ENCODE results near the gene FAXC. TPM values are rescaled to one million over a fixed set of nuclear protein-coding genes. Genes with fewer than 3 reads are reported as not detected.
"Not testable (repeated sequence)": the region's sequence is repeated elsewhere in the genome, so short reads cannot be mapped to it uniquely, and the experiment has no call there.

The FAXC gene
- total RNA-seq, 4 donors from 2014 or later, result 0.20 to 1.5 (median 0.80) TPM; not detected in 1

GRCh38 chr6:99346595-99346994, 2.9 kb downstream of the FAXC start:
- TF ChIP-seq, protein P1, sequence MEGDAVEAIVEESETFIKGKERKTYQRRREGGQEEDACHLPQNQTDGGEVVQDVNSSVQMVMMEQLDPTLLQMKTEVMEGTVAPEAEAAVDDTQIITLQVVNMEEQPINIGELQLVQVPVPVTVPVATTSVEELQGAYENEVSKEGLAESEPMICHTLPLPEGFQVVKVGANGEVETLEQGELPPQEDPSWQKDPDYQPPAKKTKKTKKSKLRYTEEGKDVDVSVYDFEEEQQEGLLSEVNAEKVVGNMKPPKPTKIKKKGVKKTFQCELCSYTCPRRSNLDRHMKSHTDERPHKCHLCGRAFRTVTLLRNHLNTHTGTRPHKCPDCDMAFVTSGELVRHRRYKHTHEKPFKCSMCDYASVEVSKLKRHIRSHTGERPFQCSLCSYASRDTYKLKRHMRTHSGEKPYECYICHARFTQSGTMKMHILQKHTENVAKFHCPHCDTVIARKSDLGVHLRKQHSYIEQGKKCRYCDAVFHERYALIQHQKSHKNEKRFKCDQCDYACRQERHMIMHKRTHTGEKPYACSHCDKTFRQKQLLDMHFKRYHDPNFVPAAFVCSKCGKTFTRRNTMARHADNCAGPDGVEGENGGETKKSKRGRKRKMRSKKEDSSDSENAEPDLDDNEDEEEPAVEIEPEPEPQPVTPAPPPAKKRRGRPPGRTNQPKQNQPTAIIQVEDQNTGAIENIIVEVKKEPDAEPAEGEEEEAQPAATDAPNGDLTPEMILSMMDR (IDR thresholded peaks at IDR 0.05 in 4 of 5, conservative IDR thresholded peaks at IDR 0.05 in 1 of 5), result no peak
- TF ChIP-seq POLR2A (IDR thresholded peaks at IDR 0.05), result no peak
- in situ Hi-C loops (cut with MboI; ENCODE audit: low sequenced_read_pairs in 4 of 4) (no loop called here), intact Hi-C loops (cut with DNase I; ENCODE audit: low total_unique reads) (no loop called here)
- no peaks in the 10 kb centered on the region for H3K9me3 ChIP-seq
- peaks cover 0 to 5% of the 10 kb centered on the region in 2 donors for H3K4me1 ChIP-seq
- no peak overlapping the region for H3K4me3 ChIP-seq
- no peak for ATAC-seq
- peaks cover 10 to 30% (median 27%) of the 10 kb centered on the region in 3 donors for H3K27me3 ChIP-seq
- H3K36me3 ChIP-seq, result no peaks in the 10 kb centered on the region
- H3K27ac ChIP-seq, result no peak overlapping the region
- no peak for DNase-seq

DNA sequence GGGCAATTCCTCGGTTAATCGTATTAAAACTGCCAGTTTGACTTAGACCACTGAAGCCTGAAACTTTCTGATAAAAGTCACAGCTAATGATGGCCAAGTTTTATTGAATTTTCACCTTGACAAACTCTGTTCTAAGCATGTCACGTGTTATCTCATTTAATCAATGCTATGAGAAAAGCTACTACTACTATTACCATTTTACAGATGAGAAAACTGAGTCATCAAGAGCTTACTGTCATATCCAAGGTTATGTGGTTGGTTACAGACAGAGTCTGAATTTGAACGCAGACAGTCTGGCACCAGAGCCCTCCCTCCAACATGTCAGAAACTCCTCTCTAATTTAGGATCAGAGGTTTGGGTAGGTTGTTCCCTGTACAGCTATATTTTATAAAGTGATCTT, 4.3 kb downstream of the FAXC start:
- intact Hi-C loops (cut with DNase I; ENCODE audit: low total_unique reads) (no loop called here), in situ Hi-C loops (cut with MboI; ENCODE audit: low sequenced_read_pairs in 4 of 4) (no loop called here)
- no peak for DNase-seq
- H3K4me3 ChIP-seq, result no peak overlapping the region
- H3K9me3 ChIP-seq, result no peaks in the 10 kb centered on the region
- TF ChIP-seq POLR2A (IDR thresholded peaks at IDR 0.05), result no peak
- TF ChIP-seq, protein P1 (IDR thresholded peaks at IDR 0.05 in 4 of 5, conservative IDR thresholded peaks at IDR 0.05 in 1 of 5), result no peak
- peaks cover 3 to 16% (median 15%) of the 10 kb centered on the region in 3 donors for H3K27me3 ChIP-seq
- no peak for ATAC-seq
- H3K4me1 ChIP-seq, result peaks cover 0 to 5% of the 10 kb centered on the region in 2 donors
- no peaks in the 10 kb centered on the region for H3K36me3 ChIP-seq
- H3K27ac ChIP-seq, result no peak overlapping the region

DNA sequence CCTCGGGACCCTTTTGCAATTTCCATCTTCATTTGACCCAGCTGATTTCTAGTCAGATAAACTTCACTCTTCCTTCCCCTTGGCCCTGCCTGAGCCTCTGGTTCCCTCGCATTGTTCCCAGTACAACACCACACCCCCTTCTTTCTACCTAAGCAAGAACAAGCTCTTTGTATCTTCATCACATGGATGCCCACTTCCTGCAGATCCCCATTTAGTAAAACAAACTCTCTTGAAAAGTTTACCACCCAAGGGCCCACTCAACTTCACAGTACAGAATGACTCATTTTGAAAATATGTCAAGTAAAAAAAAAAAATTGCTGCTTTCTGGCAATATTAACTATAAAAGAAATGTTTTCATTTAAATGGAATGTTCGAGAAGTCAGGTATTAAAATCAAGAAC, 5.2 kb downstream of the FAXC start:
- H3K4me3 ChIP-seq, result no peak overlapping the region
- H3K9me3 ChIP-seq, result no peaks in the 10 kb centered on the region
- DNase-seq (no peak), ATAC-seq (no peak)
- no peaks in the 10 kb centered on the region for H3K36me3 ChIP-seq
- intact Hi-C loops (cut with DNase I; ENCODE audit: low total_unique reads), result no loop called here
- in situ Hi-C loops (cut with MboI; ENCODE audit: low sequenced_read_pairs in 4 of 4), result no loop called here
- peaks cover 0 to 5% of the 10 kb centered on the region in 2 donors for H3K4me1 ChIP-seq
- no peak for TF ChIP-seq POLR2A (IDR thresholded peaks at IDR 0.05)
- TF ChIP-seq, protein P1 (IDR thresholded peaks at IDR 0.05 in 4 of 5, conservative IDR thresholded peaks at IDR 0.05 in 1 of 5), result no peak
- peaks cover 3 to 11% (median 10%) of the 10 kb centered on the region in 3 donors for H3K27me3 ChIP-seq
- no peak overlapping the region for H3K27ac ChIP-seq

DNA sequence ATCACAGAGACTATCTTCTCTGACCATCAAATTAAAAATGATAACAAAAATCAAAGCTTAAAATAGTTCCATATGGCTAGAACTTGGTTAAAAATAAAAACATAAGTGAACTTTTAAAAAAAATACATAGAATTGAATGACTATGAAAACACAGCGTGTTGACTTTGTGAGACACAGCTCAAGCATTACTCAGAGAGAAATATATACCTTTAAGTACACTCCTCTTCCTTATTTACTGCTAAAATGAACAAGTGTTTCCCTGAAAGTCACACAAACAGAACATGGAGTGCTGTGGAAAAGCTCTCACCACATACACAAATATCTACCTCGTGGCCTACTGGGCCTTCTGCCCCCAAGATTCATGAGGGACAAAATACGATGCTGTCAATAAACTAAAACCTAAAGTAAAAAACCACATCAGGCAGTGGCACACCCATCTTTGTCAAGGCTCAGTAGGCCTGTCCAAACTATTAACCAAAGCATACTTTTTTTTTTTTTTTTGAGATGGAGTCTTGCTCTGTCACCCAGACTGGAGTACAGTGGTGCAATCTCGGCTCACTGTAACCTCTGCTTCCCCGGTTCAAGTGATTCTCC, 7.5 kb downstream of the FAXC start:
- no peaks in the 10 kb centered on the region for H3K36me3 ChIP-seq
- peaks cover 0 to 3% (median 0%) of the 10 kb centered on the region in 3 donors for H3K27me3 ChIP-seq
- no peaks in the 10 kb centered on the region for H3K9me3 ChIP-seq
- intact Hi-C loops (cut with DNase I; ENCODE audit: low total_unique reads), result no loop called here
- no peak overlapping the region for H3K4me3 ChIP-seq
- H3K27ac ChIP-seq, result no peak overlapping the region
- no peaks in the 10 kb centered on the region for H3K4me1 ChIP-seq
- ATAC-seq, result no peak
- in situ Hi-C loops (cut with MboI; ENCODE audit: low sequenced_read_pairs in 4 of 4), result no loop called here
- TF ChIP-seq, protein P1 (IDR thresholded peaks at IDR 0.05 in 4 of 5, conservative IDR thresholded peaks at IDR 0.05 in 1 of 5), result no peak
- TF ChIP-seq POLR2A (IDR thresholded peaks at IDR 0.05), result no peak
- no peak for DNase-seq

- Histone ChIP-seq H3K4me1 (no peaks in the 10 kb centered on the region), H3K27ac (no peak overlapping the region), H3K27me3 (no peaks in the 10 kb centered on the region), H3K36me3 (no peaks in the 10 kb centered on the region), H3K4me3 (no peak overlapping the region), H3K9me3 (no peaks in the 10 kb centered on the region)
- intact Hi-C loops (cut with DNase I; ENCODE audit: low total_unique reads), result no loop called here
- in situ Hi-C loops (cut with MboI; ENCODE audit: low sequenced_read_pairs in 4 of 4), result no loop called here
- no peak for ATAC-seq
- TF ChIP-seq POLR2A (IDR thresholded peaks at IDR 0.05), result no peak
- TF ChIP-seq, protein P1 (IDR thresholded peaks at IDR 0.05 in 4 of 5, conservative IDR thresholded peaks at IDR 0.05 in 1 of 5), result no peak
- DNase-seq, result no peak
Measured at GRCh38 chr6:99338188-99338587, 11.3 kb downstream of the FAXC start.

DNA sequence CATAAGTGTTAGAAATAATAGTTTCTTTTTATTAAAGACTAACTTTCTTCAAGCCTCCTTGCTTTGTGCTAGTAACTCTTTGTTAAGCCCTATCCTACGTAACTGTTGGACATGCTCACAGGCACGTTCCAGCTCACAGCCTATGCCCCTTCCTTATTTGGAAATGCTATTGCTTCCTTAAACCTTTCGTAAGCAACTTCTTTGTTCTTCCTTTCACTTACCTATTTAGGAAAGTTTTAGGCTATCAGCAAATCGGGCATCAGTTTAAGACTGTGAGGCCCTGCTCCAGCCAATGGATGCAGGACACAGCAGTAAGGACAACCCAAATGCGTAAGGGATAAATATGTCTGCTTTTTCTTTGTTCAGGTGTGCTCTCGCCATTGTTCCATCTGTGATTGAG, 14.2 kb downstream of the FAXC start:
- H3K9me3 ChIP-seq; DNase-seq; H3K36me3 ChIP-seq; H3K27ac ChIP-seq; intact Hi-C loops (cut with DNase I; ENCODE audit: low total_unique reads); ATAC-seq; H3K4me3 ChIP-seq; in situ Hi-C loops (cut with MboI; ENCODE audit: low sequenced_read_pairs in 4 of 4); H3K4me1 ChIP-seq; H3K27me3 ChIP-seq: not testable (repeated sequence)
